GM18502 (cell line): ENCODE data around the gene DUSP8.

Source experiments
- ATAC-seq: cut with Tn5 transposase; IDR thresholded peaks from one replicate; pipeline ENCODE4 v1.9.1; 2021; ENCODE audit warnings: mild to moderate bottlenecking; ENCODE audit not compliant: unreplicated experiment, poor library complexity

Gene DUSP8

GRCh38 chr11:1567052-1567720 lies 4.9 kb downstream of the DUSP8 start:
- ATAC-seq: no peak

GRCh38 chr11:1566381-1567051 lies 5.6 kb downstream of the DUSP8 start:
- ATAC-seq: no peak

GRCh38 chr11:1565904-1566247 lies 6.2 kb downstream of the DUSP8 start:
- no peak for ATAC-seq

- ATAC-seq: no peak
These were observed 6.7 kb downstream of the DUSP8 start for GRCh38 chr11:1565173-1565903.

GRCh38 chr11:1564535-1565172 lies 7.4 kb downstream of the DUSP8 start:
- no peak for ATAC-seq

GRCh38 chr11:1563697-1564534 lies 8.2 kb downstream of the DUSP8 start:
- no peak for ATAC-seq

GRCh38 chr11:1563149-1563638 lies 8.9 kb downstream of the DUSP8 start:
- ATAC-seq: no peak

GRCh38 chr11:1562469-1563148 lies 9.5 kb downstream of the DUSP8 start:
- no peak for ATAC-seq

- no peak for ATAC-seq
These were observed 10.1 kb downstream of the DUSP8 start for GRCh38 chr11:1561955-1562354.

- ATAC-seq: no peak
These were observed 10.8 kb downstream of the DUSP8 start for GRCh38 chr11:1561266-1561665.

- ATAC-seq: no peak
These were observed 11.3 kb downstream of the DUSP8 start for GRCh38 chr11:1560649-1561251.

GRCh38 chr11:1560002-1560648 lies 11.9 kb downstream of the DUSP8 start:
- ATAC-seq: no peak

- ATAC-seq: no peak
These were observed 12.7 kb downstream of the DUSP8 start for GRCh38 chr11:1559111-1559951.

GRCh38 chr11:1558775-1559110 lies 13.3 kb downstream of the DUSP8 start:
- ATAC-seq: no peak

- ATAC-seq: no peak
These were observed 13.9 kb downstream of the DUSP8 start for GRCh38 chr11:1557904-1558774.

- ATAC-seq: no peak
These were observed 14.8 kb downstream of the DUSP8 start for GRCh38 chr11:1557051-1557884.
